Activated CD8-positive, alpha-beta memory T cell treated with anti-CD3 and anti-CD28 coated beads, Interleukin-2, amount 50 U/mL, for 1 hour (primary cell): Measurements from ENCODE around the gene TBKBP1.
"Not testable (repeated sequence)": the region's sequence is repeated elsewhere in the genome, so short reads cannot be mapped to it uniquely, and the experiment has no call there.

Experiments used
- DNase-seq: peaks from one replicate; pipeline ENCODE4 v3.0.0-alpha.2; 2020; ENCODE audit errors: extremely low read depth

The TBKBP1 gene

GRCh38 chr17:47732399-47733046 lies 38.6 kb downstream of the TBKBP1 start:
- DNase-seq = no peak

DNA sequence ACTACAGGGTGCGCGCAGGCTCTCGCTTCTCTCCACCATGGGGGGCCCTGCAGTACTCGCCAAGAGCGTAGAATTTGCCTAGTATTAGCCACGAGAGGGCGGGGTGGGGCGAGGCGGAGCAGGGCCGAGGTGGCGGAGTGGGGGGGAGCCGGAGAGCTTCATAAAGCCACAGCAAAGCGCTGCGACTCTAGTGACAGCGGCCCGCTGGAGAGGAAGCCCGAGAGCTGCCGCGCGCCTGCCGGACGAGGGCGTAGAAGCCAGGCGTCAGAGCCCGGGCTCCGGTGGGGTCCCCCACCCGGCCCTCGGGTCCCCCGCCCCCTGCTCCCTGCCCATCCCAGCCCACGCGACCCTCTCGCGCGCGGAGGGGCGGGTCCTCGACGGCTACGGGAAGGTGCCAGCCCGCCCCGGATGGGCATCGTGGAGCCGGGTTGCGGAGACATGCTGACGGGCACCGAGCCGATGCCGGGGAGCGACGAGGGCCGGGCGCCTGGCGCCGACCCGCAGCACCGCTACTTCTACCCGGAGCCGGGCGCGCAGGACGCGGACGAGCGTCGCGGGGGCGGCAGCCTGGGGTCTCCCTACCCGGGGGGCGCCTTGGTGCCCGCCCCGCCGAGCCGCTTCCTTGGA lies 39.2 kb downstream of the TBKBP1 start, which contains the start of gene TBX21:
TBX21 (plus strand) TSS at position 190 of the 627 bp plus-strand sequence; CDS start at position 409, 219 bp downstream.
- peak; percentile 83 for DNase-seq

GRCh38 chr17:47733674-47734410 lies 39.9 kb downstream of the TBKBP1 start:
- DNase-seq = no peak

DNA sequence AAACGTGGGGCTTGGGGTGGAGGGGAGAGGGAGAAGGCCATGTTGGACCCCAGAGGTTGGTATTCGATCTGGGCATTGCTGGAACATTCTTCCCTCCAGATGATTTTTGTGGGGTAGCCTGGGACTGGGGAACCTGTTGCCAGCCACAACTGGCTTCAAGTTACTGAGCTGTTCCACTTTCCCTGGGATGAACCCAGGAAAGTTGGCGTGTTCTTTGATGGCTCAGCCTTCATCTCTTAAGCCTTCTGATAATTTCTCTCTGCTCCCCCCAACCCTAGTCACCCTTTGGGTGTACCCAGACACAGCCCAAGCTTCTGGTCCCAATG lies 41.1 kb downstream of the TBKBP1 start:
- DNase-seq = no peak

DNA sequence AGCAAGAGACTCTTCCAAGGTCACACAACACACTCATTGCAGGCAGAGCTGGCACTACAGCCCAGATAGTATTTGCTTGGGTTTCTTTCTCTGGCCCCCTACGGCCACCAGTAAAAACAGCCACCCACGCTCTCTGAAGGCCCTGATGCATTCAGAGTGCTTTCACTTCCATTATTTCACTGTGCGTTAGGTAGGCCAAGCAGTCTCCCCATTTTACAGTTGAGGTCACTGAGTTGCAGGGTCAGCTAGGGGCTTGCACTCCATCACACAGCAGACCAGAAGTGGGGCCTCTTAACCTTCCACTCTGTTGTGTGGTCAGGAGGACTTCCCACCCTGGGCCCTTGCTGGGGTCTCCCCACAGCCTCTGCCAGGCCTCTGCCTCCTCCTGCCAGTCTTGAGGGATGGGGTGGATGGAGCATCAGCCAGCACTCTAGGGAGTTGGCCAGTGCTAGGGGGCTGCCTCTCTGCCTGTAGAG lies 41.6 kb downstream of the TBKBP1 start:
- DNase-seq = no peak

DNA sequence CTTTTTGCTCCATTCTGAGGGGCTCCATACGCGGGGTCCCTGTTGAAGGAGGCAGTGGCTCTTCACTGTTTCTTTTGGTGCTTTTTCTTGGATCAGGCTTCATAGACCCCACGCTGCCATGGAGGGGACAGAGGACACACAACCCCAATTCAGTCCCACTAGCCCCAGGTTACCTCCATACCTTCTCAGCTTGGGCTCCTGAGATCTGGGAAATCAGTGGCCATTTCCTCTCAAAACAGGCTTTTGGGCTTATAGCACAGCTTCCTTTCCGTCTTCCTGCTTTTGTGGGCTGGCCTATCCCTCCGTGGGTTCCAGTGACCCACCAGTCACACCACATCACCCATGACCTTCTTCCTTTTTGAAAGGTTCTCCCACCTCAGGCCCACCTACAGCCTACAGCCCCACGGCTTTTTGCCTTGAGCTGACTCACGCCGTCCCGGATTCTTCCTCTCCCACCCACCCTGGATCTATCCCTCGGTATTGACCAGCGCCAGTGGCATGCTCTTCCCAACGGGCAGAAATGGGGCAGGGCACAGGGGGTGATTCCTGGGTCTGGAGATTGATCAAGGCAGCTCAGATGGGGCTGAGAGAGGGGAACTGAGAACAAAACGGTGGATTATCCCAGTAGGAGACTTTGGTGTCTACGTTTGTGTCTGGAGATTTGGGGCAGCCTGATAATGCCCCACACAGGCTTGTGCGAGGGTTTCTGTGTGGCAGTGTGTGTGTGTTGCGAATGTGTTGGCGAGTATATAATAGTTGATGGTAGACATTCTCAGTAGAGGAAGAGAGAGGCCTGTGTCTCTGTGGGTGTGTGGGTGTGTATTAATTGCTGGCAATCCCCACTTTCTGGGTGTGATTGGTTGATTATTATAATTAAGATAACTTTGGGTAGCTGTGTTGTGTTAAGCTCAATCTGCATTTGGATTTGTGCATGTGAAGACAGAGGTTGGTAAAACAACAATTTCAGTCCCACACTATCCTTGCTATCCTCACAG lies 42.8 kb downstream of the TBKBP1 start:
- DNase-seq = no peak

GRCh38 chr17:47738178-47738577 lies 44.2 kb downstream of the TBKBP1 start:
- DNase-seq = no peak

- no peak for DNase-seq
Observed at GRCh38 chr17:47739150-47739549, 45.2 kb downstream of the TBKBP1 start.

- not testable (repeated sequence) for DNase-seq
Observed at GRCh38 chr17:47739945-47740344, 46.0 kb downstream of the TBKBP1 start.

GRCh38 chr17:47741109-47741792 lies 47.3 kb downstream of the TBKBP1 start:
- DNase-seq = no peak

DNA sequence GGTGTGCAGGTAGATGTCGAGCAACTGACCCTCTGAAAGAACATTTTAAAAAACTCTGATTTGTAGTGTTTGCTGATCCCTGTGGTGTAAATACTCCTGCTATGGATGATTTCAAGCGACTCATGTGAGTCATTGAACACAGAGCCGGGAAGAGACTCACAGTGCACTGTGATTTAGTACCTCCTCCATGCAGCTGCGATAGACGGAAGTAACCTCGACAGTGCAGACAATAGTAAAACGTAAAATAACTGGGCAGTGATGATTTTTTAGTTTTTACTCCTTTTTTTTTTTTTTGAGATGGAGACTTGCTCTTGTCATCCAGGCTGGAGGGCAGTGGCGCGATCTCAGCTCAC lies 47.8 kb downstream of the TBKBP1 start:
- no peak for DNase-seq

DNA sequence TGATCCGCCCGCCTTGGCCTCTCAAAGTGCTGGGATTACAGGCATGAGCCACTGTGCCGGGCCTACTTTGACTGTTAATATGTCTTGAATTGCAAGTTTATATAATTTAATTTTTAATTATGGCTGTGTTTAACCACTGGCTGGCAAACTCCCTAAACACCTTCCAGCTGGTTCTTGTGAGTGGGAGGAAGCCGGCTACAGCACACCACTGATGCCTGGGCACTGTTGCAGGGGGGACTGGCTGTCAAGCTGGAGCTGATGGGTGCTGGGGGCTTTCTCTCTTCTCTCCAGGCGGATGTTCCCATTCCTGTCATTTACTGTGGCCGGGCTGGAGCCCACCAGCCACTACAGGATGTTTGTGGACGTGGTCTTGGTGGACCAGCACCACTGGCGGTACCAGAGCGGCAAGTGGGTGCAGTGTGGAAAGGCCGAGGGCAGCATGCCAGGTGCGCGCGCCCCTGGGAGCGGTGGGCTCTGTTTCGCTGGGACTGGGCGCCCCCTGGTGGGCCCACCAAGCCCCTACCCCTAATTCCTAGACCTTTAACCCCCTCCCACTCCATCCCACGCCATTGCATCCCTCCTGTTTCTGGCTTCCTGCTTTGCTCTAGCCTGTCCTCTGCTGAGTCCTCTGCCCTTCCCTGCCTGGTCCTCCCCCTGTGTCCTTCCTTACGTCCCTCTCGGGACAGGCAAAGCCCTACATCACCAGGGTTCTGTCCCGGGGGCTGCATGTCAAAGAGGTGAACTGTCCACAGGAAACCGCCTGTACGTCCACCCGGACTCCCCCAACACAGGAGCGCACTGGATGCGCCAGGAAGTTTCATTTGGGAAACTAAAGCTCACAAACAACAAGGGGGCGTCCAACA lies 48.6 kb downstream of the TBKBP1 start:
- DNase-seq = no peak

DNA sequence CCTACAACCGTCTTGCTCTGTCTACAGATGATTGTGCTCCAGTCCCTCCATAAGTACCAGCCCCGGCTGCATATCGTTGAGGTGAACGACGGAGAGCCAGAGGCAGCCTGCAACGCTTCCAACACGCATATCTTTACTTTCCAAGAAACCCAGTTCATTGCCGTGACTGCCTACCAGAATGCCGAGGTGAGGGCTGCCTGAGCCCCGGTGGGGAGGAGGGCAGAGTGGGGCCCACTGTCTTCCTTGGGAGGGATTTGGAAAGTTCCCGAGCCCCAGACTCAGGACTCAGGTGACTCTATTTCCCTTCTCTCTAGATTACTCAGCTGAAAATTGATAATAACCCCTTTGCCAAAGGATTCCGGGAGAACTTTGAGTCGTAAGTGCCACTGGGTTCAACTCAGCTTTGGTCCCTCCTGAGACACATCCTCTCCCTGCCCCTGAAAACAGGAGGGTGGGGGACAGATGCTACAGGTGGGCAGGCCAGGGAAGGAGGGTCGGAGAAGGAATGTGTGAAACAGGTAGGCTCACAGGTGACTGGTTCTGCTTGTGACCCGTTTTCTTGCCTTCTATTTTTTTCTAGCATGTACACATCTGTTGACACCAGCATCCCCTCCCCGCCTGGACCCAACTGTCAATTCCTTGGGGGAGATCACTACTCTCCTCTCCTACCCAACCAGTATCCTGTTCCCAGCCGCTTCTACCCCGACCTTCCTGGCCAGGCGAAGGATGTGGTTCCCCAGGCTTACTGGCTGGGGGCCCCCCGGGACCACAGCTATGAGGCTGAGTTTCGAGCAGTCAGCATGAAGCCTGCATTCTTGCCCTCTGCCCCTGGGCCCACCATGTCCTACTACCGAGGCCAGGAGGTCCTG lies 50.4 kb downstream of the TBKBP1 start:
- DNase-seq = no peak

DNA sequence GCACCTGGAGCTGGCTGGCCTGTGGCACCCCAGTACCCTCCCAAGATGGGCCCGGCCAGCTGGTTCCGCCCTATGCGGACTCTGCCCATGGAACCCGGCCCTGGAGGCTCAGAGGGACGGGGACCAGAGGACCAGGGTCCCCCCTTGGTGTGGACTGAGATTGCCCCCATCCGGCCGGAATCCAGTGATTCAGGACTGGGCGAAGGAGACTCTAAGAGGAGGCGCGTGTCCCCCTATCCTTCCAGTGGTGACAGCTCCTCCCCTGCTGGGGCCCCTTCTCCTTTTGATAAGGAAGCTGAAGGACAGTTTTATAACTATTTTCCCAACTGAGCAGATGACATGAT lies 51.0 kb downstream of the TBKBP1 start:
- no peak for DNase-seq

- DNase-seq = no peak
Observed at GRCh38 chr17:47751471-47751870, 57.5 kb downstream of the TBKBP1 start.

GRCh38 chr17:47757386-47757785 lies 63.4 kb downstream of the TBKBP1 start:
- DNase-seq = no peak

DNA sequence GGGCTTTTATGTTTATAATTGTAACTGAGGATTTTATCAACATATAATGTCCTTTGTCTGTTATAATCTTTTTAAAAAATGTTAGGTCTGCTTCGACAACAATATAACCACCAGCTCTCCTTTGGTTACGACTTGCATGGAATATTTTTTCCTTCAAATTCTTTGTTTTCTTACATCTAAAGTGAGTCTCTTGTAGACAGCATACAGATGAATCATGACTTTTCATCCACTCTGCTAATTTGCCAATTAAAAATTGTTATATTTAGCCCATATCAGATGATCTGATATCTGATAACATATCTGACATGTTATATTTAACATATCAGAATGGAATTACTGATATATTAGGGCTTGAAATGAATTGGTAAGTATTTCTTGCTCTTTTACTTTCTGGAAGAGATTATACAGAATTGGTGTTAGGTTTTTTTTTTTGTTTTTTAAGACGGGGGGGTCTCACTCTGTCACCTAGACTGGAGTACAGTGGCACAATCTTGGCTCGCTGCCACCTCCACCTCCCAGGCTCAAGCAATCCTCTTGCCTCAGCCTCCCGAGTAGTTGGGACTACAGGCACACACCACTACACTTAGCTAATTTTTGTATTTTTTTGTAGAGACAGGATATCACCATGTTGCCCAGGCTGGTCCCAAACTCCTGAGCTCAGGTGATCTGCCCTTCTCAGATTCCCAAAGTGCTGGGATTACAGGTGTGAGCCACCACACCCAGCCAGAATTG lies 66.6 kb downstream of the TBKBP1 start:
- DNase-seq = no peak
